ENCODE measurements around the gene PKP3. TPM values are rescaled to one million over a fixed set of nuclear protein-coding genes. Genes with fewer than 3 reads are reported as not detected.
"Not testable (repeated sequence)": the region's sequence is repeated elsewhere in the genome, so short reads cannot be mapped to it uniquely, and the experiment has no call there.

Gene PKP3
- total and polyA plus RNA-seq, 2 donors = 7.7 to 26.5 TPM

DNA sequence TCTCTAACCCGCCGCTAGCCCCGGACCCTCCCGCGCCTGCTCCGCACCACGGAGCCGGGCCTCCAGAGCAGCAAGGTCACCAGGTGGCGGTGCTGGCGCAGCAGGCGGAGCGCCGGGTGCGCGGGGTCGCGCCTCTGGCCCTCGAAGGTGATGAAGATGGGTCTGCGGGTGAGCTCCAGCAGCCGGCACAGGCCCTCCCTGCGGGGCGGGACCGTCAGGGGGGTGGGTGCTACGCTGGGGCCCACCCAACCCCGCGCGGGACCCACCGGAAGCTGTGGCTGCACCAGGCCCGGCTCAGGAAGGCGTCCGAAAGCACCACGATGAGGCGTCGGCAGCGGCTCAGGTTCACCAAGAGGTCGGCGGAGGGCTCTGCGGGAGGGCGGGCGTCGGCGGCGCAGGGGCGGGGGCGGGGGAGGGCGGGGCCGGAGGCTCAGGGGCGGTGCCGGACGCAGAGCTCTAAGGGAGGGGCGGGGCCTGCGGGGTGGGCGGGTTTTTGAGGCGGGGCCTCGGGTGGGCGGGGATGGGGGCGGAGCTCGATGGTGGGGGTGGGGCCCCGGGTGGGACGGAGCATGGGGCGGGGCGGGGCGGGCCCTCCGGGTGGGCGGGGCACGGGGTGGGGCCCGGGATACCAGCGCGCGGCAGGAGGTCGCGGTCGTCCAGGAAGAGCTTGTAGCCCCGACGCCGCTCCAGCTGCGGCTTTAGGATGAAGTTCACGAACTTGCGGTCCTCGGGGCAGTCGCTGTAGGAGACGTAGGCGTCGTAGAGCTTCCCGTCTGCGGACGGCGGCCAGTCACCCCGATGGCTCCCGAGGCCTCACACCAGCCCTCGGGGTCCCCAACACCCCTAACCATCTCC is 13.0 kb downstream of the PKP3 start:
- DNase-seq (ENCODE audit: low read depth in 6 of 9, low spot score in 9 of 9) = peak; percentile 54 to 93 (median 74)
- Histone ChIP-seq H3K36me3 (ENCODE audit: control insufficient read depth in 2 of 2, insufficient read depth in 2 of 2, low read length in 1 of 2) (peaks cover 0 to 13% of the 10 kb centered on the region in 2 donors), H3K27ac (ENCODE audit: low read depth in 1 of 2, low read length in 1 of 2) (peak overlapping the region; percentile 56 to 58), H3K4me3 (ENCODE audit: low read length in 2 of 2) (peak overlapping the region; percentile 30 to 57), H3K27me3 (ENCODE audit: control insufficient read depth in 2 of 2, insufficient read depth in 1 of 2, low read length in 1 of 2) (peaks cover 14 to 22% of the 10 kb centered on the region in 2 donors), H3K9me3 (ENCODE audit: control insufficient read depth in 2 of 2, insufficient read depth in 1 of 2, low read length in 1 of 2) (peaks cover 0 to 8% of the 10 kb centered on the region in 2 donors), H3K4me1 (ENCODE audit: control insufficient read depth in 2 of 2, insufficient read depth in 2 of 2, low read length in 2 of 2) (peaks cover 3 to 13% of the 10 kb centered on the region in 2 donors)
- 6% methylated on average over 89 of the region's 91 CpGs for WGBS

DNA sequence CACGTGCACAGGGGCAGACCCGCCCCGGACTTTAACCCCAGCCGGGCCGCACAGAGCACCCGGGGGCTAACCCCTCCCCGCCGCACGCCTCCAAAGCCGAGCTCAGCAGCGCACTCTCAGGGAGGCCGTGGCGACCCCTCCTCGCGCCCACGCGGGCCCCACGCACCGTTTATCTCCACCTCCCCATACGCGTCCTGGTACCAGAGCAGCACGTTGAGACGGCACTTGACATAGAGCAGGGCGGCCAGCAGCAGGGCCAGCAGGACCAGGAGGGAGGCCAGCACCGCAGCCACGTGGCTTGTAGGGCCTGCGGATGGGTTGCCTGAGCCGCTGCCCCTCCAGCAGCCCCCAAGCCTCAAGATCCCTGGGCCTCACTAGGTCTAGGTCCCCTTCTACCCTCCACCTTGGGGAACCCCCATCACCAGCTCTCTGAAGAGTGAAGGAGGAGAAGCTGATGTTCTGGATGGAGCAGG is 13.7 kb downstream of the PKP3 start:
- H3K4me3 ChIP-seq (ENCODE audit: low read length in 2 of 2) = no peak overlapping the region
- peaks cover 14 to 22% of the 10 kb centered on the region in 2 donors for H3K27me3 ChIP-seq (ENCODE audit: control insufficient read depth in 2 of 2, insufficient read depth in 1 of 2, low read length in 1 of 2)
- H3K9me3 ChIP-seq (ENCODE audit: control insufficient read depth in 2 of 2, insufficient read depth in 1 of 2, low read length in 1 of 2) = peaks cover 0 to 8% of the 10 kb centered on the region in 2 donors
- H3K36me3 ChIP-seq (ENCODE audit: control insufficient read depth in 2 of 2, insufficient read depth in 2 of 2, low read length in 1 of 2) = peaks cover 0 to 13% of the 10 kb centered on the region in 2 donors
- peak overlapping the region; percentile 47 to 53 for H3K27ac ChIP-seq (ENCODE audit: low read depth in 1 of 2, low read length in 1 of 2)
- H3K4me1 ChIP-seq (ENCODE audit: control insufficient read depth in 2 of 2, insufficient read depth in 2 of 2, low read length in 2 of 2) = peaks cover 3 to 13% of the 10 kb centered on the region in 2 donors
- DNase-seq (ENCODE audit: low read depth in 6 of 9, low spot score in 9 of 9) = no peak
- 84% methylated on average over 28 of the region's 28 CpGs for WGBS

DNA sequence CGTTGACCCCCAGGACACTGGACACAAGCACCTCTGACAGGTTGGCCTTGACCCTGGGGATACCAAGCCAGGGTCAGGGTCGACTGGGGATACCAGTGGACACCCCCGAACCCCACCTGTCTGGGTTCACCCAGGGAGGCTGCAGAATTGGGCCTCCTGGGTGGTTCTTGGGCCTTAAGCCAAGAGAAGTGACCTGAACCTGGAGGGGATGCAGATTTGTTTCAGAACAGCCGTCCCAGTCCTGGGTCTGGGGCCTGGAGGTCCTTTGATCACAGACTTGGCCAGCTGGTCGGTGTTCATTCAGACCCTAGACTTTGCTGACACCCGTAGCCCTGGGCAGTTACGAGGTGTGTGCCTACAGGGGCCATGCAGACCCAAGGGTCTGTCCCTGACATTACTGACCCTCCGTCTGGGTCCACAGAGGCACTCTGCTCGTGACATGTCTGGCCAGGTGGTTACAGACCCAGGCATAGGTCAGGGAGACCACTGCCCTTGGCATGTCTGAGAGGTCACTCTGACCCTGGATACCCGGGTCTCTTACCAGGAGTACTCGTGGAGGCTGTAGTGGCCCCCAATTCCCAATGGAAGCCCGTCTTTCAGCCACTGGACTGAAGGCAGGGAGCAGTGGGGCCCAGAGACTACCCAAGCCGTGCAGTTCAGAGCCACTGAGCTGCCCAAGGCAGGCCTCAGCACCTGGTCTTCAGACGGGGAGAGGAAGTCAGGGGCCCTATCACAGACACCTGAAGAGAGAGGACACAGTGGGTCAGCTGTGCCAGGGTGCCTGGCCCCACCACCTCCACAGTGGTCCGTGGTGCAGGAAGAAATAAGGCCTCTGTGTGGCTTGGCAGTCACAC is 14.4 kb downstream of the PKP3 start:
- Histone ChIP-seq H3K9me3 (ENCODE audit: control insufficient read depth in 2 of 2, insufficient read depth in 1 of 2, low read length in 1 of 2) (peaks cover 0 to 3% of the 10 kb centered on the region in 2 donors), H3K36me3 (ENCODE audit: control insufficient read depth in 2 of 2, insufficient read depth in 2 of 2, low read length in 1 of 2) (peaks cover 0 to 13% of the 10 kb centered on the region in 2 donors), H3K27ac (ENCODE audit: low read depth in 1 of 2, low read length in 1 of 2) (no peak overlapping the region), H3K27me3 (ENCODE audit: control insufficient read depth in 2 of 2, insufficient read depth in 1 of 2, low read length in 1 of 2) (peaks cover 8 to 16% of the 10 kb centered on the region in 2 donors), H3K4me3 (ENCODE audit: low read length in 2 of 2) (no peak overlapping the region), H3K4me1 (ENCODE audit: control insufficient read depth in 2 of 2, insufficient read depth in 2 of 2, low read length in 2 of 2) (peaks cover 3 to 18% of the 10 kb centered on the region in 2 donors)
- 96% methylated on average over 15 of the region's 15 CpGs for WGBS
- DNase-seq (ENCODE audit: low read depth in 6 of 9, low spot score in 9 of 9) = no peak

DNA sequence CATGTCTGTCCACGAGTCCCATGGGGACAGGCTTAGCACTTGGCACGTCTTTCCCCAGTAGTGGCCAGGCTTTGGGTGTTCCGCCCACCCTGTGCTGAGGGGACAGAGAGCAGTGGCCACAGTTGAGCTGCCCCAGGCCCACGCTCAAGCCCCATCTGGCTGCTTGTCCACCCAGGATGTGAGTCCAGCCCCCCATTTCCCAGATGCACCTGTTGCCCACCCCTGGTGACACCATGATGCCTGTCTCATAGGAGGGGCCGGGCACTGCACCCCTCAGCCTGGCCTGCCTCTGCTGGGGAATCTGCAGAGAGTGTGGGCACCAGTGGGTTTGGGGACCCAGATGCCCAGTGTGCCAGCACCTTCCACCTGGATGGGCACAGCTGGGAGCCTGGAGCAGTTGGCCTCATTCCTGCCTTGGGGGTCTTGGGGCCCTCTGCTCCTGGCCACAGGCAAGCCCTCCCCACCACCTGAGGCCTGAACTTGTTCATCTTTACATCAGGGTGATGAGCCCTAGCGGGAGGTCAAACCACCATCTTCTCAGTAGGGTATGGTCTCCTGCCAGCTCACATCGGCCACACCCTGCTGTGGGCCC is 15.1 kb downstream of the PKP3 start:
- no peak for DNase-seq (ENCODE audit: low read depth in 6 of 9, low spot score in 9 of 9)
- no peaks in the 10 kb centered on the region for H3K9me3 ChIP-seq (ENCODE audit: control insufficient read depth in 2 of 2, insufficient read depth in 1 of 2, low read length in 1 of 2)
- WGBS = 97% methylated on average over 7 of the region's 7 CpGs
- H3K4me3 ChIP-seq (ENCODE audit: low read length in 2 of 2) = no peak overlapping the region
- H3K27ac ChIP-seq (ENCODE audit: low read depth in 1 of 2, low read length in 1 of 2) = no peak overlapping the region
- H3K27me3 ChIP-seq (ENCODE audit: control insufficient read depth in 2 of 2, insufficient read depth in 1 of 2, low read length in 1 of 2) = peaks cover 2 to 9% of the 10 kb centered on the region in 2 donors
- H3K36me3 ChIP-seq (ENCODE audit: control insufficient read depth in 2 of 2, insufficient read depth in 2 of 2, low read length in 1 of 2) = peaks cover 0 to 13% of the 10 kb centered on the region in 2 donors
- peaks cover 5 to 19% of the 10 kb centered on the region in 2 donors for H3K4me1 ChIP-seq (ENCODE audit: control insufficient read depth in 2 of 2, insufficient read depth in 2 of 2, low read length in 2 of 2)

DNA sequence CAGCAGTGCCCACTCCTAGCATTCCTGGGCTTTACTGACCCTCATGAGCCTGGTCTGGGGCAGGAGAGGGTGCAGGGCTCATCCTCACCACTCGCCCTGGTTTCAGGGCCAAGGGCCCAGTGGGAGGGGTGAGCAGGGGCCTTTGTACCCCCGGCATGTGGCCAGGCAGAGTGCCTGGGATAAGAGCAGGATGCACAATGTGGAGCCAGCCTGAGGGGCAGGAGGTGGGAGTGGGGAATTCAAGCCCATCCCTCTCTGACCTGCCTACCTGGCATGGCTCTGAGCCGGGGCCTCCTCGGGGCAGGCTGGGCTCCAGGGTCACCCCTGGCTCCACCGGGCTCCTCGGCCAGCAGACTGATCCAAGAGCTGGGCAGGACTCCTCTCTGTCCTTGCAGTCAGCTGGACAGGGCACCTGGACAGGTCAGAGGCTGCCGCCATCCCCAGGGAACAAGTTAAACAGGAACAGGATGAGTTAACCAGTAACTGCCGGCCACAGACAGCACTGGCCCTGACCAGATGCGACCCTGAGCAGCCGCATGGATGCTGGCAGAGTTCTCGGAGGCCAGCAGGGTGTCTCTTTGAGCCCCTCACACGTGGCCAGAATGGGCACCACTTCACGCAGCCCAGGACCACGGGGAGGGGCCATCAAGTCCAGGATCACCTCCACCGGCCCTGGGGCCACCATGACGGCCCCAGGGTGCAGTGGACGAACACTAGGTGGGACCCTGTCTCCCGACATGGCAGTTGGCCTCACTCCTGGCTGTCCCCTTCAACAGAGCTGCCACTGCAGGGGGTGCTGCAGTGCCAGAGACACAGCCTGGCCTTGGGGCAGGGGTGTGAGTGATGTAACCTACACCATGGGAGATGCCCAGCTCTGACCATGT is 15.8 kb downstream of the PKP3 start:
- H3K36me3 ChIP-seq (ENCODE audit: control insufficient read depth in 2 of 2, insufficient read depth in 2 of 2, low read length in 1 of 2) = peaks cover 0 to 13% of the 10 kb centered on the region in 2 donors
- no peak for DNase-seq (ENCODE audit: low read depth in 6 of 9, low spot score in 9 of 9)
- 96% methylated on average over 18 of the region's 18 CpGs for WGBS
- H3K9me3 ChIP-seq (ENCODE audit: control insufficient read depth in 2 of 2, insufficient read depth in 1 of 2, low read length in 1 of 2) = no peaks in the 10 kb centered on the region
- no peak overlapping the region for H3K27ac ChIP-seq (ENCODE audit: low read depth in 1 of 2, low read length in 1 of 2)
- peaks cover 5 to 27% of the 10 kb centered on the region in 2 donors for H3K4me1 ChIP-seq (ENCODE audit: control insufficient read depth in 2 of 2, insufficient read depth in 2 of 2, low read length in 2 of 2)
- H3K4me3 ChIP-seq (ENCODE audit: low read length in 2 of 2) = no peak overlapping the region
- H3K27me3 ChIP-seq (ENCODE audit: control insufficient read depth in 2 of 2, insufficient read depth in 1 of 2, low read length in 1 of 2) = peaks cover 0 to 2% of the 10 kb centered on the region in 2 donors

DNA sequence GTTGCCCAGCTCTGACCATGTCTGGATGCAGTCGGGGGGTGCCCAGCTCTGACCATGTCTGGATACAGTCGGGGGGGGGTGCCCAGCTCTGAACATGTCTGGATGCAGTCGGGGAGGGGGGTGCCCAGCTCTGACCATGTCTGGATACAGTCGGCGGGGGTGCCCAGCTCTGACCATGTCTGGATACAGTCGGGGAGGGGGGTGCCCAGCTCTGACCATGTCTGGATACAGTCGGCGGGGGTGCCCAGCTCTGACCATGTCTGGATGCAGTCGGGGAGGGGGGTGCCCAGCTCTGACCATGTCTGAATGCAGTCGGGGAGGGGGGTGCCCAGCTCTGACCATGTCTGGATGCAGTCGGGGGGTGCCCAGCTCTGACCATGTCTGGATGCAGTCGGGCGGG is 16.7 kb downstream of the PKP3 start:
- H3K9me3 ChIP-seq (ENCODE audit: control insufficient read depth in 2 of 2, insufficient read depth in 1 of 2, low read length in 1 of 2); H3K4me3 ChIP-seq (ENCODE audit: low read length in 2 of 2): not testable (repeated sequence)

DNA sequence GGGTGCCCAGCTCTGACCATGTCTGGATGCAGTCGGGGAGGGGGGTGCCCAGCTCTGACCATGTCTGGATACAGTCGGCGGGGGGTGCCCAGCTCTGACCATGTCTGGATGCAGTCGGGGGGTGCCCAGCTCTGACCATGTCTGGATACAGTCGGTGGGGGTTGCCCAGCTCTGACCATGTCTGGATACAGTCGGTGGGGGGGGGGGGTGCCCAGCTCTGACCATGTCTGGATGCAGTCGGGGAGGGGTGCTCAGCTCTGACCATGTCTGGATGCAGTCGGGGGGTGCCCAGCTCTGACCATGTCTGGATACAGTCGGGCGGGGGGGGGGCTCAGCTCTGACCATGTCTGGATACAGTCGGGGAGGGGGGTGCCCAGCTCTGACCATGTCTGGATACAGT is 17.5 kb downstream of the PKP3 start:
- H3K27me3 ChIP-seq (ENCODE audit: control insufficient read depth in 2 of 2, insufficient read depth in 1 of 2, low read length in 1 of 2) = peaks cover 9 to 14% of the 10 kb centered on the region in 2 donors
- DNase-seq (ENCODE audit: low read depth in 6 of 9, low spot score in 9 of 9); H3K4me3 ChIP-seq (ENCODE audit: low read length in 2 of 2); H3K27ac ChIP-seq (ENCODE audit: low read depth in 1 of 2, low read length in 1 of 2); H3K9me3 ChIP-seq (ENCODE audit: control insufficient read depth in 2 of 2, insufficient read depth in 1 of 2, low read length in 1 of 2): not testable (repeated sequence)
- WGBS = 92% methylated on average over 10 of the region's 11 CpGs
- H3K36me3 ChIP-seq (ENCODE audit: control insufficient read depth in 2 of 2, insufficient read depth in 2 of 2, low read length in 1 of 2) = peaks cover 0 to 13% of the 10 kb centered on the region in 2 donors
- peaks cover 17 to 37% of the 10 kb centered on the region in 2 donors for H3K4me1 ChIP-seq (ENCODE audit: control insufficient read depth in 2 of 2, insufficient read depth in 2 of 2, low read length in 2 of 2)

More for the DNA sequence above, 16.7 kb downstream of the PKP3 start:
- peaks cover 12 to 34% of the 10 kb centered on the region in 2 donors for H3K4me1 ChIP-seq (ENCODE audit: control insufficient read depth in 2 of 2, insufficient read depth in 2 of 2, low read length in 2 of 2)
- not testable (repeated sequence) for H3K27ac ChIP-seq (ENCODE audit: low read depth in 1 of 2, low read length in 1 of 2); H3K27me3 ChIP-seq (ENCODE audit: control insufficient read depth in 2 of 2, insufficient read depth in 1 of 2, low read length in 1 of 2); DNase-seq (ENCODE audit: low read depth in 6 of 9, low spot score in 9 of 9)
- H3K36me3 ChIP-seq (ENCODE audit: control insufficient read depth in 2 of 2, insufficient read depth in 2 of 2, low read length in 1 of 2) = peaks cover 0 to 13% of the 10 kb centered on the region in 2 donors
- 96% methylated on average over 13 of the region's 13 CpGs for WGBS

DNA sequence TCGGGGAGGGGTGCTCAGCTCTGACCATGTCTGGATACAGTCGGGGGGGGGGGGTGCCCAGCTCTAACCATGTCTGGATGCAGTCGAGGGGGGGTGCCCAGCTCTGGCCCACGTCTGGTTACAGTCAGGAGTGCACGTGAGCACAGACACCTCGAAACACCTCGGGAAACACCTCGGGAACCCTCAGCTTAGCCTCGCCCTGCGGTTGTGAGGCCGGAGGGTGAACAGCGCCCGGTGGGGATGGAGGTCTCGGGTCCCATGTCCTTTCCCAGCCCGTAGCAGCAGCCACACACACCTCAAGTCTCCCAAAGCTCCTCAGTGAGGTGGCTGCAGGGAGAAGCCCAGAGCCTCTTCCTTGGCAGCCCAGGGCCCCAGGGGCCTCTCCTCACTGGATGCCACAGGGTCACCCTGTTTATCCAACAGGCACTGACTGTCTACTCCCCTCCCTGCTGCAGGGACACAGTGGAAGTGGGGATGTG is 18.7 kb downstream of the PKP3 start:
- 96% methylated on average over 14 of the region's 15 CpGs for WGBS
- Histone ChIP-seq H3K9me3 (ENCODE audit: control insufficient read depth in 2 of 2, insufficient read depth in 1 of 2, low read length in 1 of 2) (no peaks in the 10 kb centered on the region), H3K27ac (ENCODE audit: low read depth in 1 of 2, low read length in 1 of 2) (no peak overlapping the region), H3K27me3 (ENCODE audit: control insufficient read depth in 2 of 2, insufficient read depth in 1 of 2, low read length in 1 of 2) (peaks cover 21 to 26% of the 10 kb centered on the region in 2 donors), H3K4me1 (ENCODE audit: control insufficient read depth in 2 of 2, insufficient read depth in 2 of 2, low read length in 2 of 2) (peaks cover 20 to 35% of the 10 kb centered on the region in 2 donors), H3K4me3 (ENCODE audit: low read length in 2 of 2) (no peak overlapping the region), H3K36me3 (ENCODE audit: control insufficient read depth in 2 of 2, insufficient read depth in 2 of 2, low read length in 1 of 2) (peaks cover 0 to 13% of the 10 kb centered on the region in 2 donors)
- DNase-seq (ENCODE audit: low read depth in 6 of 9, low spot score in 9 of 9) = no peak
